CD4-positive, alpha-beta T cell treated with Interleukin-17A for 4 hours (primary cell): ENCODE data around the gene TMEM256.
"Not testable (repeated sequence)": the region's sequence is repeated elsewhere in the genome, so short reads cannot be mapped to it uniquely, and the experiment has no call there.

Experiments
- DNase-seq: peaks from one replicate; pipeline ENCODE4 v3.0.0-alpha.2; 2020; ENCODE audit warnings: mixed read lengths

TMEM256 gene

DNA sequence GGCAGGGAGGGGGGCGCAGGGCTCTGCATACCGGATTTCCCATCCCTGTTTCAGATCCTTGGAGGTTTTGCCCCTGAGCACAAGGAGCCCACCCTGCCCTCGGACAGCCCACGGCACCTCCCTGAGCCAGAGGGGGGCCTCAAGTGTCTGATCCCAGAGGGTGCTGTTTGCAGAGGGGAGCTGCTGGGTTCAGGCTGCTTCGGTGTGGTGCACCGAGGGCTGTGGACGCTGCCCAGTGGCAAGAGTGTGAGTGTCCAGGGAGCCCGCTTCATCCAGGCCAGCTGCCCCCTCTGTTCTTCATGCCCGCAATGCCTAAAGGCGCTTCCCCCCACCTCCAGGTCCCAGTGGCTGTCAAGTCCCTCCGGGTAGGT is 20.5 kb downstream of the TMEM256 start:
- no peak for DNase-seq

GRCh38 chr17:7382901-7383300 is 21.0 kb downstream of the TMEM256 start:
- no peak for DNase-seq

- DNase-seq = no peak
Measured at GRCh38 chr17:7380855-7381683, 22.8 kb downstream of the TMEM256 start, which contains the start of gene TNK1. TNK1 (plus strand) TSS chr17:7381089; CDS start chr17:7382927, 1,838 bp downstream.

- DNase-seq = no peak
Measured at GRCh38 chr17:7380321-7380720, 23.6 kb downstream of the TMEM256 start.

DNA sequence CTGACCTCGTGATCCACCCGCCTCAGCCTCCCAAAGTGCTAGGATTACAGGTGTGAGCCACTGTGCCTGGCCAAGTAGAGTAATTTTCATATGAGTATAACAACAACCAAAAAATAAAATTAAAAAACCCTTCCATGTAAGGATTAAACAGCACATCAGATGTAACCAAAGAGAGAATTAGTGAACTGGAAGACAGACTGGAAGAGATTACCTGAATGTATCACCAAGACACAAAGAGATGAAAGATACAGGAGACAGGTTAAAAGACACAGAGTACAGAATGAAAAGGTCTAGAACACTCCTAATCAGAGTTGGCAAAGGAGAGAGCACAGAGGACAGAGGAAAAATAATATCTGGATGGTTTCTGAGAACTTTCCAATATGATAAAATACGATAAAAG is 24.8 kb downstream of the TMEM256 start:
- no peak for DNase-seq

- no peak for DNase-seq
Measured at GRCh38 chr17:7374353-7374752, 29.5 kb downstream of the TMEM256 start.

- no peak for DNase-seq
Measured at GRCh38 chr17:7370853-7371252, 33.0 kb downstream of the TMEM256 start.

DNA sequence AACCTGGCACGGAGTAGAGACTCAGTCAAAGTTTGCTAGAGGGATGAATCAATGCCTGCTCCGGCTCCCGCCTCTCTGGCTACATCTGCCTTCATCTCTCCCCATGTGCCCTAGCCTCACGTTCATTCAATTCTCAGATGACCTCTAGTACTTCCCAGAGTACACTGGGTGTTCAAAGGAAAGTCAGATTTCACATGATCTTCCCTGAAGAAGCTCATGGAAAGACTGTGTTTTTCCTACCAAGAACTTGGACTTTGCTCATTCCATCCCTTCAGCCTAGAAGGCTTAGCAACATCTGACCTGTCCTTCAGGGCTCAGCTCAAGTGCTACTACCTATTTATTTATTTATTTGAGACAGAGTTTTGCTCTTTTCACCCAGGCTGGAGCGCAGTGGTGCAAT is 34.1 kb downstream of the TMEM256 start:
- DNase-seq = no peak

GRCh38 chr17:7368599-7368994 is 35.3 kb downstream of the TMEM256 start:
- DNase-seq = not testable (repeated sequence)

GRCh38 chr17:7367918-7368598 is 35.8 kb downstream of the TMEM256 start:
- no peak for DNase-seq

DNA sequence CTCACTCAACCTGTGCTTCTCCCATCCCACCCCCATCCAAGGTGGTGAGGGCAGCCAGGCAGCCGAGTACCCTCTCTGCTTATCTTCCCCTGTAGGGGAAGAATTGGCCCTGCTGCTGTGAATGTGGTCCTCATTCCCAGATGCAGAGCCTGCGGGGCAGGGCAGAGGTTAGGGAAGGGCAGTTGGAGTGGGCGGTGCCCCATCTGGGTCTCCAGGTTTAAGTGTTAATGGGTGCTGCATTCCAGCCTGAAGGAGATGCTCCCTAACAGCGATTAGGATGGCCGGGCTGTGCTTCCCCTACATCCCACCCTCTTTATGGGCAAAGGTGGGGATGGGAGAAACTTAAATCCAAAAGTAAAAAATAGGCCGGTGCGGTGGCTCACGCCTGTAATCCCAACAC is 36.8 kb downstream of the TMEM256 start:
- no peak for DNase-seq

- not testable (repeated sequence) for DNase-seq
Measured at GRCh38 chr17:7365963-7366362, 37.9 kb downstream of the TMEM256 start.

- no peak for DNase-seq
Measured at GRCh38 chr17:7363311-7363710, 40.6 kb downstream of the TMEM256 start.

DNA sequence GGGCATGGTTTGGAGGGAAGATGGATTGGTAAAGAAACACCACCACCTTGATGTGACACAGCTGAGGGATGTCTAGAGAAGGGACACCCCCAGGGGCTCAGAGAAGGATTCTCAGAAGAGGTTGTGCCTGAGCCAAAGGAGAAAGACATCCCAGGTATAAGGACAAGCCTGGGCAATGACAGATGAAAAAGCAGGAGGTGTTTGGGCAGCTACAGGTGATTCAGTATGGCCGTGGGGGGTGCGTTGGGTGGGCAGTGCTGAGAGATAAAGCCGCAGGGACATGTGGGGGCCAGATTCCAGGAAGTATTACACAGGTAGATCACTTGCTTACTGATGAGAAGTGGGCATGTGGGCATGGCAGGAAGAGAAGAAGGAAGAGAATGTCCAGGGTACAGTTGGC is 42.0 kb downstream of the TMEM256 start:
- DNase-seq = no peak

DNA sequence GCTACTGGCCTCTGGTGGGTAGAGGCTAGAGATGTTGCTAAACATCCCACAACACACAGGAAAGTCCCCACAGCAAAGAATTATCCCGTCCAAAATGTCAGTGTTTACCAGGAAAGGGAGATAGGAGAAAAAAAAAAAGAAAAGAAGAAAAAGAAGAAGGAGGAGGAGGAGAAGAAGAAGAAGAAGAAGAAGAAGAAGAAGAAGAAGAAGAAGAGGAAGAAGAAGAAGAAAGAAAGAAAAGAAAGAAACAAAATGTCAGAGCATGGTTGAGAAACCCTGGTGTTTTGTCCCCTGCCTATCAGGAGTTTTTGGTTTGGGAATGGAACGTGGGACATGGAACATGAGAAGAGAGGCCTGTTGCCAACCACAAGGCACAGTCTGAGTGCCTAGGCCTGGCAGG is 46.5 kb downstream of the TMEM256 start:
- no peak for DNase-seq

DNA sequence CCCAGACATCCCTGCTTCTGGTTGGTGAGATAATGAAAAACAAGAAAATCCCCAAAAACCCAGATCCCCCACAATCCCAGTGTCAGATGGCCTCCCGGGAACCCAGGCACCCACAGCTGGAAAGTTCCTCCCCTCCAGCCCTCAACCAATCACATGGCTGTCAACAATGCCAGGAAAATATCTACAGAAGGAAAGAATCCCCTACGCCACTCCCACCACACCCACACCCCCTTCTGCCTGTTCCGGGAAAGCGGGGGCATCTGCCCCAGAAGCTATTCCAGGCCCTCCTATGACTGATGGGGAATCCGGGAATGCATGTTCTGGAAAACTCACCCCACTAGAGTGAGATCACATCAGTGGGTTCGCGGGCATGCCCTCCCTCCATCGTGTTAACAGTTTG is 47.1 kb downstream of the TMEM256 start:
- DNase-seq = no peak

- DNase-seq = peak; percentile 92
Measured at GRCh38 chr17:7356072-7356549, 47.8 kb downstream of the TMEM256 start.

GRCh38 chr17:7355573-7355972 is 48.3 kb downstream of the TMEM256 start:
- DNase-seq = no peak

- no peak for DNase-seq
Measured at GRCh38 chr17:7355053-7355452, 48.8 kb downstream of the TMEM256 start, which contains the start of gene TMEM95. TMEM95 (plus strand) TSS chr17:7355156; CDS start chr17:7355205, 49 bp downstream.

- peak; percentile 35 for DNase-seq
Measured at GRCh38 chr17:7354262-7354843, 49.5 kb downstream of the TMEM256 start.
